Thoracic aorta (tissue), 2 donors: ENCODE results near the gene ABCA13. TPM values are rescaled to one million over a fixed set of nuclear protein-coding genes. Genes with fewer than 3 reads are reported as not detected.

Experiments
- ATAC-seq: fragments of 150-250 bp; one replicate; pipeline ENCODE4 v1.8.0; 2017; ENCODE audit warnings: low read depth; ENCODE audit not compliant: insufficient number of reproducible peaks, low FRiP score
- DNase-seq: peaks from one replicate; pipeline ENCODE4 v3.0.0-alpha.2; 2020; ENCODE audit warnings: low spot score
- H3K27ac ChIP-seq, 2 donors: fragments of 200-600 bp; sonication (generic); 1 replicate in 1 of 2; 2 replicates in 1 of 2; pipeline ENCODE4 v1.5.1; 2016; ENCODE audit warnings: mild to moderate bottlenecking in 2 of 2, moderate library complexity in 2 of 2
- H3K27me3 ChIP-seq: fragments of 200-600 bp; sonication (generic); replicated peaks from 2 replicates; pipeline ENCODE4 v1.6.0; 2016; ENCODE audit warnings: mild to moderate bottlenecking; ENCODE audit not compliant: insufficient read depth
- H3K36me3 ChIP-seq: fragments of 200-600 bp; sonication (generic); one replicate; pipeline ENCODE4 v1.5.1; 2016
- H3K4me1 ChIP-seq, 2 donors: fragments of 200-600 bp; sonication (generic); 1 replicate in 1 of 2; 2 replicates in 1 of 2; pipeline versions ENCODE4 v1.5.1 to v1.6.0; 2016; ENCODE audit warnings: low read depth in 2 of 2, mild to moderate bottlenecking in 1 of 2; ENCODE audit not compliant: control insufficient read depth in 1 of 2
- H3K4me3 ChIP-seq: fragments of 200-600 bp; sonication (generic); 2 replicates; pipeline ENCODE4 v1.5.1; 2016; ENCODE audit warnings: mild to moderate bottlenecking
- H3K9me3 ChIP-seq: fragments of 200-600 bp; sonication (generic); 2 replicates; pipeline ENCODE4 v1.5.1; 2016
- total RNA-seq, 2 donors: library from RNA; depleted of rRNA; stranded (reverse); fragments of >200 nt; gene quantifications; one replicate each; pipeline versions ENCODE4 v1.1.0 to v1.2.3, GENCODE V29; 2016
- TF ChIP-seq, protein P1 (sequence below): fragments of 200-600 bp; sonication (generic); IDR thresholded peaks from one replicate; pipeline ENCODE4 v1.5.1; 2019; ENCODE audit warnings: antibody characterized with exemption

The ABCA13 gene
- total RNA-seq, 2 donors from 2014 or later, result not detected

DNA sequence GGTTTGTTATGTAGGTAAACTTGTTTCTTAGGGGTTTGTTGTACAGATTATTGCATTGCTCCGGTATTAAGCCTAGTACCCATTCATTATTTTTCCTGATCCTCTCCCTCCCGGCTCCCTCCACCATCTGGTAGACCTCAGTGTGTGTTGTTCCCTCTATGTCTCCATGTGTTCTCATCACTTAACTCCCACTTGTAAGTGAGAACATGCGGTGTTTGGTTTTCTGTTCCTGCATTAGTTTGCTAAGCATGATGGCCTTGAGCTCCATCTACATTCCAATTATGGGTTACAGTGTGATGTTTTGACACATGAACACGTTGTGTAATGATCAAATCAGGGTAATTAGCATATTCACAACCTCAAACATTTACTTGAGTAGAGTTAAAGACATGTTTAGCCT, 237.5 kb downstream of the ABCA13 start:
- Histone ChIP-seq H3K4me3 (no peak overlapping the region), H3K27ac (no peak overlapping the region), H3K4me1 (no peaks in the 10 kb centered on the region), H3K27me3 (no peaks in the 10 kb centered on the region), H3K36me3 (no peaks in the 10 kb centered on the region), H3K9me3 (no peaks in the 10 kb centered on the region)
- DNase-seq, result no peak
- TF ChIP-seq, protein P1, sequence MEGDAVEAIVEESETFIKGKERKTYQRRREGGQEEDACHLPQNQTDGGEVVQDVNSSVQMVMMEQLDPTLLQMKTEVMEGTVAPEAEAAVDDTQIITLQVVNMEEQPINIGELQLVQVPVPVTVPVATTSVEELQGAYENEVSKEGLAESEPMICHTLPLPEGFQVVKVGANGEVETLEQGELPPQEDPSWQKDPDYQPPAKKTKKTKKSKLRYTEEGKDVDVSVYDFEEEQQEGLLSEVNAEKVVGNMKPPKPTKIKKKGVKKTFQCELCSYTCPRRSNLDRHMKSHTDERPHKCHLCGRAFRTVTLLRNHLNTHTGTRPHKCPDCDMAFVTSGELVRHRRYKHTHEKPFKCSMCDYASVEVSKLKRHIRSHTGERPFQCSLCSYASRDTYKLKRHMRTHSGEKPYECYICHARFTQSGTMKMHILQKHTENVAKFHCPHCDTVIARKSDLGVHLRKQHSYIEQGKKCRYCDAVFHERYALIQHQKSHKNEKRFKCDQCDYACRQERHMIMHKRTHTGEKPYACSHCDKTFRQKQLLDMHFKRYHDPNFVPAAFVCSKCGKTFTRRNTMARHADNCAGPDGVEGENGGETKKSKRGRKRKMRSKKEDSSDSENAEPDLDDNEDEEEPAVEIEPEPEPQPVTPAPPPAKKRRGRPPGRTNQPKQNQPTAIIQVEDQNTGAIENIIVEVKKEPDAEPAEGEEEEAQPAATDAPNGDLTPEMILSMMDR, result no peak
- ATAC-seq, result no peak

DNA sequence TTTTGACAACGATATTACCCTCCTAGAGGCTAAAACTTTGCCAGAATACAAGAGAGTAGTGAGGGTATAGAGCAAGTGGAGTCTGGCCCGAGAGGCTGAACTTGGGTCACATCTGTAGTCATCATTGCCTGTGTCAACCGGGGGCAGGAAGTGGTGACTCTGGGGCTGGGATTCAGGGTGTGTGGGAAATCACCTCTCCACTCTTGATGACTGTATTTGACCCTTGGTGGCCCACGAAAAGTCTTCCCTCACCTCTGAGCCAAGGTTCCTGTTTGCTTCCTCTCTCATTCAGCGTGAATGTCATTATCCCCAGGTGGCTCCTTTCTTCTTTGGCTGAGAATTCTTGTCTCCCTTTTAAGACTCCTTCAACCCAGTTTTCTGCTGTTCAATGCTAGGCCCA, 240.4 kb downstream of the ABCA13 start:
- Histone ChIP-seq H3K4me3 (no peak overlapping the region), H3K4me1 (no peaks in the 10 kb centered on the region), H3K9me3 (no peaks in the 10 kb centered on the region), H3K27ac (no peak overlapping the region), H3K36me3 (no peaks in the 10 kb centered on the region), H3K27me3 (no peaks in the 10 kb centered on the region)
- TF ChIP-seq, protein P1, result no peak
- DNase-seq, result no peak
- no peak for ATAC-seq

DNA sequence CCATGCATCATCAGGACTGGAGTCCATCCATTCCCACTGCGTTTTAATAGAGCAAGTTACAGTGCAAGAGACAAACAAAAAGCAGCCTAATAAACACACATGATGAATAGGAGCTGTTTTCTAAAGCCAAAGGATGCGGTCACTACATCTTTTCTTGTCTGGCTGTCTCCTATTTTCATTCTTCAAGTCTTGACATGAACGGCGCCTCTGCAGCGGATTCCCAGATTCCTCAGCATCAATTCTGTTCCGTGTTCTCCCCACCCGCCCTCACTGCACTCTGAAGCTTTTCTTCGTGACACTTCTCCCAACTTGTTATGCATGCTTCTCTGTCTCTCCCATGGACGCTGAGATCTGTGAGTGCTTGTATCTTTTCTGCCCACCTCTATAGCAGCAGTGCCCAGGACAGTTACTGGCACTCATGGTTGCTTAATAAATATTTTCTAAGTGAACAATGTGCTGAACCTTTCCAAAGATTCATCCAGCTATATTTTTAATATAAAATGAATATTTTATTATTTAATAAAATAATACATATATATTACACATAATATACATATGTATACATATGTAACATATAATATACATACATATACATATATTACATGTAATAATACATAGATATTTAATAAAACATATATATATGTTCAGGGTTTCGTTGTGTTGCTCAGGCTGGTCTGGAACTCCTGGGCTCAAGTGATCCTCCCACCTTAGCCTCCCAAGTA, 242.9 kb downstream of the ABCA13 start:
- Histone ChIP-seq H3K9me3 (no peaks in the 10 kb centered on the region), H3K4me3 (no peak overlapping the region), H3K27me3 (no peaks in the 10 kb centered on the region), H3K4me1 (no peaks in the 10 kb centered on the region), H3K36me3 (no peaks in the 10 kb centered on the region), H3K27ac (no peak overlapping the region)
- ATAC-seq (no peak), DNase-seq (no peak)
- TF ChIP-seq, protein P1, result no peak

DNA sequence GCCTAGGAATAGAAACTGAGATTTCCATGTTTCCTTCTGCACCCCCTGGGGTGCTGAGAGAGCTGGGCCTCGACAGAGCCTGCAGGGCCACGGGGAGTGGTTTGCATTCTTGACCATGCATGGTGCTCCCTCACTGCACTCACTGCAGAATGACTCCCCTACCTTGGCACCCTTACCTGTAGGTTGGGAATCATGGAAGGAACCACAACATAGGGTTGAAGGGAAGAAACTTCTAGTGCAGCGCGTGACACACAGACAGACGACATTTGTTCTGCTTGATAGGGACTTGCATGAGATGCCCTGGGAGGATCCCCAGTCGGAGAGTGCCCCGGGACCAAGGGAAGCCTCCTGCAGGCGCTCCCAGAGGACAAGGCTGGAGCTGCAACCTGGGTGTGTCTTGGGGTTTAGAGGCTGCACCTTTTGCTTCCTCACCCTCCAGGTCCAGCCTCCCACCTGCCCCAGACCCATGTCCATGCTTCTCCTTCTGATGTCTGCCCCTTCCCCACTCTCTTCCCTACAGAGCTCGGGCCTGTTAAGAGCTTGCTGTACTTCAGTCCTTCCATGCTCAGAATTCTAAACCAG, 245.2 kb downstream of the ABCA13 start:
- no peaks in the 10 kb centered on the region for H3K27me3 ChIP-seq
- ATAC-seq, result no peak
- H3K9me3 ChIP-seq, result no peaks in the 10 kb centered on the region
- H3K27ac ChIP-seq, result no peak overlapping the region
- no peak overlapping the region for H3K4me3 ChIP-seq
- DNase-seq, result no peak
- TF ChIP-seq, protein P1, result no peak
- no peaks in the 10 kb centered on the region for H3K36me3 ChIP-seq
- H3K4me1 ChIP-seq, result no peaks in the 10 kb centered on the region

DNA sequence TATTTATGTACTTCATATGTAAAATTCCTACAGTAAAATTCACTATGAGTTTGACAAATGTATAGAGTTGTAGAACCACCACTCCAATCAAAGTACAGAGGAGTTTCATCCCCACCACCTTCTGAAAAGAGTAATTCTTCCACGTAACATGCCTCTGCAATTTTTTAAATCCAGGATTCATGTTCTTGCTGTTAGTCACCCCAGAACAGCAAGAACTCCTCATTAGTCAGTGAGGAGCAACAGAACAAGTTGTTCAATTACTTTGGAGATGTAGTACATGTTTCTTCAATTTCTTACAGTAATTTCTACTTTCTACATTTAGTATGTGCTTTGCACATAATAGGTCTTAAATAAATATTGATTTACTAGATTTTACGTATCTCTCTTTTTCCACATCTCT, 248.1 kb downstream of the ABCA13 start:
- H3K9me3 ChIP-seq, result no peaks in the 10 kb centered on the region
- no peak for DNase-seq
- no peak overlapping the region for H3K27ac ChIP-seq
- no peak for ATAC-seq
- no peaks in the 10 kb centered on the region for H3K27me3 ChIP-seq
- H3K4me3 ChIP-seq, result no peak overlapping the region
- TF ChIP-seq, protein P1, result no peak
- H3K4me1 ChIP-seq, result no peaks in the 10 kb centered on the region
- no peaks in the 10 kb centered on the region for H3K36me3 ChIP-seq
